Brain microvascular endothelial cell (primary cell): ENCODE measurements around the gene ADAMTS2.

Experiments used
- DNase-seq: peaks from one replicate; pipeline ENCODE4 v3.0.0-alpha.2; 2020
- H3K27ac ChIP-seq: fragments of 250-450 bp; sonication (Bioruptor Pico); 2 replicates; pipeline ENCODE4 v1.5.1; 2020; ENCODE audit warnings: mild to moderate bottlenecking, moderate library complexity
- H3K27me3 ChIP-seq: fragments of 250-450 bp; sonication (Bioruptor Pico); replicated peaks from 2 replicates; pipeline ENCODE4 v1.5.1; 2020; ENCODE audit warnings: mild to moderate bottlenecking
- H3K36me3 ChIP-seq: fragments of 250-450 bp; sonication (Bioruptor Pico); replicated peaks from 2 replicates; pipeline ENCODE4 v1.5.1; 2020; ENCODE audit warnings: mild to moderate bottlenecking
- H3K4me3 ChIP-seq: 2 replicates; pipeline ENCODE4 v1.5.1; 2011; ENCODE audit warnings: low read depth, mild to moderate bottlenecking, control low read depth, low read length, moderate library complexity
- in situ Hi-C: cut with HindIII; loops from 2 replicates; pipeline ENCODE4 v1.10.0; 2017; ENCODE audit warnings: low sequenced_read_pairs, low pct_ligation_motif_present
- TF ChIP-seq, protein P1 (sequence below): IDR thresholded peaks from 2 replicates; pipeline ENCODE4 v1.5.1; 2011; ENCODE audit warnings: low read depth, mild to moderate bottlenecking, moderate library complexity, low read length, control low read depth, inconsistent platforms; ENCODE audit errors: missing control alignments

ADAMTS2 gene

DNA sequence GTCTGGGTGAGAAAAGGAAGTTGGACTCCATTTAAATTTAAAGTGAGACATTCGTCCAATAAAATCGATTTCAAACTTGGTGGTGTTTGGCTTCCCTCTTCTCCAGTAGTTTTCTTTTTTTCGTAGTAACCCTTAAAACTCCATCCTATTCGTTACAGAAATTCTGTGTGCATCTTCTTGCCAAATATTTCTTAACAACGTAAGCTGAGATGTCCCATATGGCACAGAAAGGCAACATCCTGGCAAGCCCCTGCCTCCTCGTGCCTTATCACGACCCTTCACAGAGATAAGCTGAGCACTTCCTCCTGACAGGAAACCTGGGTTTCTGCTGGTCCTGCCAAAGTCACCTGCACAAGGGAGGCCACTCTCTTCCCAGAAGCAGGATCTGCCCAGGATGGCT is 11.8 kb upstream of the ADAMTS2 start:
- TF ChIP-seq, protein P1, sequence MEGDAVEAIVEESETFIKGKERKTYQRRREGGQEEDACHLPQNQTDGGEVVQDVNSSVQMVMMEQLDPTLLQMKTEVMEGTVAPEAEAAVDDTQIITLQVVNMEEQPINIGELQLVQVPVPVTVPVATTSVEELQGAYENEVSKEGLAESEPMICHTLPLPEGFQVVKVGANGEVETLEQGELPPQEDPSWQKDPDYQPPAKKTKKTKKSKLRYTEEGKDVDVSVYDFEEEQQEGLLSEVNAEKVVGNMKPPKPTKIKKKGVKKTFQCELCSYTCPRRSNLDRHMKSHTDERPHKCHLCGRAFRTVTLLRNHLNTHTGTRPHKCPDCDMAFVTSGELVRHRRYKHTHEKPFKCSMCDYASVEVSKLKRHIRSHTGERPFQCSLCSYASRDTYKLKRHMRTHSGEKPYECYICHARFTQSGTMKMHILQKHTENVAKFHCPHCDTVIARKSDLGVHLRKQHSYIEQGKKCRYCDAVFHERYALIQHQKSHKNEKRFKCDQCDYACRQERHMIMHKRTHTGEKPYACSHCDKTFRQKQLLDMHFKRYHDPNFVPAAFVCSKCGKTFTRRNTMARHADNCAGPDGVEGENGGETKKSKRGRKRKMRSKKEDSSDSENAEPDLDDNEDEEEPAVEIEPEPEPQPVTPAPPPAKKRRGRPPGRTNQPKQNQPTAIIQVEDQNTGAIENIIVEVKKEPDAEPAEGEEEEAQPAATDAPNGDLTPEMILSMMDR: no peak
- H3K27ac ChIP-seq: no peak overlapping the region
- no peaks in the 10 kb centered on the region for H3K27me3 ChIP-seq
- H3K4me3 ChIP-seq: no peak overlapping the region
- no peaks in the 10 kb centered on the region for H3K36me3 ChIP-seq
- no peak for DNase-seq
- in situ Hi-C loops: no loop called here

DNA sequence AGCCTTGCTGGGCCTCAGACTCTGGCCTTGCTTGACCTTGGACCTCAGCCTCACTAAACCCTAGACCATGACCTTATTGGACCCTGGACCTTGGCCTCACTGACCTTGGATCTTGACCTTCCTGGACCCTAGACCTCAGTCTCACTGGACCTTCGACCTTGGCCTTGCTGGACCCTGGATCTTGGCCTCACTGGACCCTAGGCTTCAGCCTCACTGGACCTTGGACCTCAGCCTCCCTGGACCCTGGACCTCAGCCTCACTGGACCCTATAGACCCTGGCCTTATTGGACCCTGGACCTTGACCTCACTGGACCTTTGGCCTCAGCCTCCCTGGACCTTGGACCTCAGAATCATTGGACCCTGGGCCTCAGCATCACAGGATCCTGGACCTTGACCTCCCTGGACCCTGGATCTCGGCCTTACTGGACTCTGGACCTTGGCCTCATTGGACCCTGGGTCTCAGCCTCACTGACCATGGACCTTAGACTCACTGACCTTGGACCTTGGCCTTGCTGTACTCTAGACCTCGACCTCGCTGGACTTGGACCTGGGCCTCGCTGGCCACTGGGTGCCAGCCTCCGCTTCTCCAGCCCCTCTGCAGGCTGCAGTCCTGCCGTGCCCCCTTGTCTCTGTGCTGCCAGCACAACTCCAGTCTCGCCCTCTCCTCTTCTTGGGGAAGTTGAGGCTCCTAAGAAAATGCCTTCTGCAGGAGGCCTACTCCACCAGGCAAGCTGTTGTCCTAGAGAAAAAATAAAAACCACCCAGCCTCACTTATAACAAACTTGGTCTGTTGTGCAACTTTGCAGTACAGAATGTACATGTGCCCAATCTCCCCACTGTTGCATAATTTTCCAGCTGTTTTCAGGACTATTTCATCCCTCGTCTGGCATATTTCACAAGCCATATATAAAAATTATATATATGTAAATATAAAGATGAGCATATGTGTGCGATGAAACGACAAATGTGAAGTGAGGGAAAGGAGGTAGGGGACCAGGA is 11.0 kb upstream of the ADAMTS2 start:
- Histone ChIP-seq H3K27ac (no peak overlapping the region), H3K27me3 (no peaks in the 10 kb centered on the region), H3K36me3 (no peaks in the 10 kb centered on the region), H3K4me3 (no peak overlapping the region)
- in situ Hi-C loops: no loop called here
- no peak for DNase-seq
- TF ChIP-seq, protein P1: no peak

DNA sequence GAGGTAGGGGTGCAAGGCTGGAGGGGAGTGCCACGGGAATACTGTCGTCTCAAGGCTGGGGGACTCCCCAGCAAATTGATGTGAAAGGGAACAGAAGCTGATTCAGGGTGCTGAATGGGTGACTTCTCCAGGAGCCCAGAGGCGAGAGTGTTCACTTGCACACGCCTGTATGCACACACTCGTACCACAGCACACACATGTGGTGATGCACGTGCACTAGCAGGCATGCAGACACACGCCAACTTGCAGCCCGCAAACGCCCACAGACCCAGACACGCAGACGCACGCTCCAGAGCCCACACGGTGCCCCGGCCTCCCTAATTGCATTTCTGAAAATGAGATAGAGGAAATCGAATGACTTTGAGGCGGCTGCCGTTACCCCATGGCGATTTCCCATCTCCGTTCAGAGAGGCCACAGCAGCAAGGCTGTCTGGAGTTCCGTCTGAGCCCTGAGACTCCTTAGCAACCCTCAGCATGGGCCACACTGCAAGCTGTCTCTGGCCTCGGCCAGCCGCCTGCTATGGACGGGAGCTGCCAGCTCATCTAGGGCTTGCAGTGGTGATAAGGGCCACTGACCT is 9.1 kb upstream of the ADAMTS2 start:
- in situ Hi-C loops: no loop called here
- Histone ChIP-seq H3K36me3 (no peaks in the 10 kb centered on the region), H3K27ac (no peak overlapping the region), H3K4me3 (no peak overlapping the region), H3K27me3 (no peaks in the 10 kb centered on the region)
- TF ChIP-seq, protein P1: no peak
- no peak for DNase-seq

DNA sequence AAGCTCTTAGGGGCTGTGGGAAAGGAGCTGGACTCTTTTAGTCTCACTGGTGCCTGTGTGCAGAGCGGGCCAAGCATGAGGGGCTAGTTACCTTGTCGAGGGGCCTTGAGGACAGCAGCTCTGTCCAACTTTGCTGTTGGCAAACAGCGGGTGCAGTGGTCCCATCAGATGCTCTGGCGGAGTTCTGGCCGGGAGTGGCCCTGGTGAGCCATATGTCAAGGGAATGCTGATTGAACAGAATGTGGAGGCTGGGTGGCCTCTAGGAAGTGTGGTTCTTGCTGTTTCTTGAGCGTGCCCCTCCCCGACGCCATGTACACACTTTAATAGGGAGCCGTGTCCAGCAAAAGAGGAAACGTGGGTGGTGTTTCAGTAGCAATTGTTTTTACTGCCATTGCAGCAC is 3.6 kb upstream of the ADAMTS2 start:
- Histone ChIP-seq H3K27ac (no peak overlapping the region), H3K4me3 (no peak overlapping the region), H3K27me3 (no peaks in the 10 kb centered on the region), H3K36me3 (no peaks in the 10 kb centered on the region)
- in situ Hi-C loops: no loop called here
- no peak for DNase-seq
- TF ChIP-seq, protein P1: no peak

DNA sequence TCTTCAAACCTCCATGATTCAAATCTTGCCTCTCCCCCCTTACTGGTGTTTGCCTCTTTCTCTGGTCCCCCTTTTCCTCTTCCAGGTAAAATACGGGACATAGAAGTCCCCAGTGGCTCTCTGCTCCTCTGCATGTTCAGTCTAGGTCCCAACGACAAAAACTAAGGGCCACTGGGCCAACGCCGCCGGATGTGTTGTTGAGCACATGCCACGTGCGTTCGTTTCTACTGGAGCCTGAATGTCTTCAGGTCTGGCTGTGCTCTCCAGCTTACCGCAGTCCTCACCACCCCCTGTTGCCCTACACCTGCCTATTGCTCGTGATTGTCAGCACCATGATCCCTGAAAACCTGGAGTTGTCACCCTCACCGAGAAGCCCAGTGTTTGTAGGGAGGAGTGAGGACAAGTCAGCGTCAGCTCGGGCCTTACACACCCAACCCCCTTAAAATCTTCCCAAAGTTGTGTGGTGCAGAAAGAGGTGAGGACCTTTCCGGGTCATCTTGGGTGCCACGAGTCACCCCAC is 2.8 kb upstream of the ADAMTS2 start:
- no peaks in the 10 kb centered on the region for H3K27me3 ChIP-seq
- in situ Hi-C loops: no loop called here
- DNase-seq: no peak

More for the DNA sequence above, 2.8 kb upstream of the ADAMTS2 start:
- no peak overlapping the region for H3K4me3 ChIP-seq
- TF ChIP-seq, protein P1: no peak
- no peaks in the 10 kb centered on the region for H3K36me3 ChIP-seq
- no peak overlapping the region for H3K27ac ChIP-seq
